ENCODE results near the gene DPP10.
A peak's percentile ranks its signal among the peaks of the same experiment; 100 is the strongest.

DPP10 gene

GRCh38 chr2:115634578-115634977 lies 1192.1 kb downstream of the DPP10 start:
- H2BK120ac ChIP-seq (ENCODE audit: low read depth, low read length), result no peak overlapping the region
- H3K9me3 ChIP-seq (replicated peaks in 1 of 2; ENCODE audit: control insufficient read depth in 2 of 2, insufficient read depth in 1 of 2, low read depth in 1 of 2, low read length in 2 of 2), result peaks cover 0 to 2% of the 10 kb centered on the region in 2 donors
- H3K23ac ChIP-seq (ENCODE audit: low read depth, low read length, poor library complexity), result no peak overlapping the region
- no peaks in the 10 kb centered on the region for H3K4me1 ChIP-seq (ENCODE audit: control insufficient read depth in 2 of 2, insufficient read depth in 1 of 2, low read depth in 1 of 2, low read length in 2 of 2)
- no CpG with 5 or more reads among the region's 3 CpGs for WGBS, 2 donors (ENCODE audit: extremely low coverage in 2 of 2, insufficient read length in 2 of 2, insufficient replicate concordance in 1 of 2)
- H3K4me2 ChIP-seq (ENCODE audit: insufficient read depth, low read length, poor library complexity, severe bottlenecking), result no peak overlapping the region
- H3K18ac ChIP-seq (ENCODE audit: low read length), result no peak overlapping the region
- no peaks in the 10 kb centered on the region for H3K36me3 ChIP-seq (replicated peaks in 1 of 2; ENCODE audit: control insufficient read depth in 2 of 2, insufficient read depth in 2 of 2, low read length in 2 of 2)
- no peak overlapping the region for H2AK5ac ChIP-seq (ENCODE audit: low read depth, low read length)
- no peak overlapping the region for H2BK15ac ChIP-seq (ENCODE audit: low read length)
- H4K91ac ChIP-seq (ENCODE audit: low read depth, low read length, poor library complexity), result no peak overlapping the region
- H3K9ac ChIP-seq (ENCODE audit: low read depth, low read length, poor library complexity), result no peak overlapping the region
- H3K27me3 ChIP-seq (ENCODE audit: control insufficient read depth in 3 of 3, insufficient read depth in 3 of 3, low read depth in 1 of 3, low read length in 3 of 3), result peaks cover 0 to 1% (median 0%) of the 10 kb centered on the region in 3 experiments
- DNase-seq (ENCODE audit: low spot score), result no peak
- no peak overlapping the region for H2BK5ac ChIP-seq (ENCODE audit: low read length)
- no peak overlapping the region for H3K27ac ChIP-seq (replicated peaks; ENCODE audit: low read length)
- H3K4me3 ChIP-seq (ENCODE audit: low read length in 2 of 2), result no peak overlapping the region
- H3K4ac ChIP-seq (ENCODE audit: low read length), result no peak overlapping the region
- H3K79me1 ChIP-seq (ENCODE audit: low read depth, low read length), result no peaks in the 10 kb centered on the region
- peak overlapping the region; percentile 59 for H2AFZ ChIP-seq (ENCODE audit: low read length)
- no peak overlapping the region for H2BK12ac ChIP-seq (ENCODE audit: low read length)
- no peak overlapping the region for H3K14ac ChIP-seq (ENCODE audit: low read length)
- no peak overlapping the region for H4K8ac ChIP-seq (ENCODE audit: low read depth, low read length)

- no peak overlapping the region for H3K4me2 ChIP-seq (ENCODE audit: insufficient read depth, low read length, poor library complexity, severe bottlenecking)
- no peak overlapping the region for H2BK12ac ChIP-seq (ENCODE audit: low read length)
- no CpG with 5 or more reads among the region's 2 CpGs for WGBS, 2 donors (ENCODE audit: extremely low coverage in 2 of 2, insufficient read length in 2 of 2, insufficient replicate concordance in 1 of 2)
- no peaks in the 10 kb centered on the region for H3K79me1 ChIP-seq (ENCODE audit: low read depth, low read length)
- H2BK5ac ChIP-seq (ENCODE audit: low read length), result no peak overlapping the region
- peaks cover 0 to 2% of the 10 kb centered on the region in 2 donors for H3K9me3 ChIP-seq (replicated peaks in 1 of 2; ENCODE audit: control insufficient read depth in 2 of 2, insufficient read depth in 1 of 2, low read depth in 1 of 2, low read length in 2 of 2)
- H4K8ac ChIP-seq (ENCODE audit: low read depth, low read length), result no peak overlapping the region
- H3K36me3 ChIP-seq (replicated peaks in 1 of 2; ENCODE audit: control insufficient read depth in 2 of 2, insufficient read depth in 2 of 2, low read length in 2 of 2), result no peaks in the 10 kb centered on the region
- H2BK15ac ChIP-seq (ENCODE audit: low read length), result no peak overlapping the region
- H3K18ac ChIP-seq (ENCODE audit: low read length), result no peak overlapping the region
- H3K4me1 ChIP-seq (ENCODE audit: control insufficient read depth in 2 of 2, insufficient read depth in 1 of 2, low read depth in 1 of 2, low read length in 2 of 2), result peaks cover 0 to under 1% of the 10 kb centered on the region in 2 donors
- H2BK120ac ChIP-seq (ENCODE audit: low read depth, low read length), result no peak overlapping the region
- no peak overlapping the region for H2AFZ ChIP-seq (ENCODE audit: low read length)
- H3K27ac ChIP-seq (replicated peaks; ENCODE audit: low read length), result no peak overlapping the region
- H4K91ac ChIP-seq (ENCODE audit: low read depth, low read length, poor library complexity), result no peak overlapping the region
- no peak for DNase-seq (ENCODE audit: low spot score)
- H3K27me3 ChIP-seq (ENCODE audit: control insufficient read depth in 3 of 3, insufficient read depth in 3 of 3, low read depth in 1 of 3, low read length in 3 of 3), result peaks cover 0 to 1% (median 0%) of the 10 kb centered on the region in 3 experiments
- no peak overlapping the region for H3K14ac ChIP-seq (ENCODE audit: low read length)
- no peak overlapping the region for H3K9ac ChIP-seq (ENCODE audit: low read depth, low read length, poor library complexity)
- no peak overlapping the region for H3K23ac ChIP-seq (ENCODE audit: low read depth, low read length, poor library complexity)
- no peak overlapping the region for H2AK5ac ChIP-seq (ENCODE audit: low read depth, low read length)
- H3K4ac ChIP-seq (ENCODE audit: low read length), result no peak overlapping the region
- no peak overlapping the region for H3K4me3 ChIP-seq (ENCODE audit: low read length in 2 of 2)
Measured at GRCh38 chr2:115635430-115635829, 1193.0 kb downstream of the DPP10 start.

- no peak overlapping the region for H2AFZ ChIP-seq (ENCODE audit: low read length)
- H3K4me2 ChIP-seq (ENCODE audit: insufficient read depth, low read length, poor library complexity, severe bottlenecking), result no peak overlapping the region
- no peaks in the 10 kb centered on the region for H3K27me3 ChIP-seq (ENCODE audit: control insufficient read depth in 3 of 3, insufficient read depth in 3 of 3, low read depth in 1 of 3, low read length in 3 of 3)
- H3K18ac ChIP-seq (ENCODE audit: low read length), result no peak overlapping the region
- H3K36me3 ChIP-seq (replicated peaks in 1 of 2; ENCODE audit: control insufficient read depth in 2 of 2, insufficient read depth in 2 of 2, low read length in 2 of 2), result no peaks in the 10 kb centered on the region
- H2AK5ac ChIP-seq (ENCODE audit: low read depth, low read length), result no peak overlapping the region
- no peaks in the 10 kb centered on the region for H3K9me3 ChIP-seq (replicated peaks in 1 of 2; ENCODE audit: control insufficient read depth in 2 of 2, insufficient read depth in 1 of 2, low read depth in 1 of 2, low read length in 2 of 2)
- no peak overlapping the region for H3K4ac ChIP-seq (ENCODE audit: low read length)
- no peak overlapping the region for H2BK15ac ChIP-seq (ENCODE audit: low read length)
- H2BK12ac ChIP-seq (ENCODE audit: low read length), result no peak overlapping the region
- DNase-seq (ENCODE audit: low spot score), result no peak
- no peak overlapping the region for H3K23ac ChIP-seq (ENCODE audit: low read depth, low read length, poor library complexity)
- no peak overlapping the region for H3K27ac ChIP-seq (replicated peaks; ENCODE audit: low read length)
- no peak overlapping the region for H2BK120ac ChIP-seq (ENCODE audit: low read depth, low read length)
- H3K79me1 ChIP-seq (ENCODE audit: low read depth, low read length), result no peaks in the 10 kb centered on the region
- H2BK5ac ChIP-seq (ENCODE audit: low read length), result no peak overlapping the region
- H3K14ac ChIP-seq (ENCODE audit: low read length), result no peak overlapping the region
- no peak overlapping the region for H3K9ac ChIP-seq (ENCODE audit: low read depth, low read length, poor library complexity)
- H4K91ac ChIP-seq (ENCODE audit: low read depth, low read length, poor library complexity), result no peak overlapping the region
- H3K4me3 ChIP-seq (ENCODE audit: low read length in 2 of 2), result no peak overlapping the region
- H3K4me1 ChIP-seq (ENCODE audit: control insufficient read depth in 2 of 2, insufficient read depth in 1 of 2, low read depth in 1 of 2, low read length in 2 of 2), result no peaks in the 10 kb centered on the region
- H4K8ac ChIP-seq (ENCODE audit: low read depth, low read length), result no peak overlapping the region
Measured at GRCh38 chr2:115649731-115650130, 1207.3 kb downstream of the DPP10 start.

- Histone ChIP-seq H3K27ac (replicated peaks; ENCODE audit: low read length) (no peak overlapping the region), H2AK5ac (ENCODE audit: low read depth, low read length) (no peak overlapping the region), H2BK120ac (ENCODE audit: low read depth, low read length) (no peak overlapping the region), H3K9me3 (replicated peaks in 1 of 2; ENCODE audit: control insufficient read depth in 2 of 2, insufficient read depth in 1 of 2, low read depth in 1 of 2, low read length in 2 of 2) (no peaks in the 10 kb centered on the region), H3K4ac (ENCODE audit: low read length) (no peak overlapping the region), H3K79me1 (ENCODE audit: low read depth, low read length) (no peaks in the 10 kb centered on the region), H4K91ac (ENCODE audit: low read depth, low read length, poor library complexity) (no peak overlapping the region), H3K9ac (ENCODE audit: low read depth, low read length, poor library complexity) (no peak overlapping the region), H3K4me1 (ENCODE audit: control insufficient read depth in 2 of 2, insufficient read depth in 1 of 2, low read depth in 1 of 2, low read length in 2 of 2) (no peaks in the 10 kb centered on the region), H2AFZ (ENCODE audit: low read length) (no peak overlapping the region), H3K14ac (ENCODE audit: low read length) (no peak overlapping the region), H2BK12ac (ENCODE audit: low read length) (no peak overlapping the region), H4K8ac (ENCODE audit: low read depth, low read length) (no peak overlapping the region), H3K27me3 (ENCODE audit: control insufficient read depth in 3 of 3, insufficient read depth in 3 of 3, low read depth in 1 of 3, low read length in 3 of 3) (no peaks in the 10 kb centered on the region), H3K4me3 (ENCODE audit: low read length in 2 of 2) (no peak overlapping the region), H3K4me2 (ENCODE audit: insufficient read depth, low read length, poor library complexity, severe bottlenecking) (no peak overlapping the region), H2BK15ac (ENCODE audit: low read length) (no peak overlapping the region), H2BK5ac (ENCODE audit: low read length) (no peak overlapping the region), H3K23ac (ENCODE audit: low read depth, low read length, poor library complexity) (no peak overlapping the region), H3K36me3 (replicated peaks in 1 of 2; ENCODE audit: control insufficient read depth in 2 of 2, insufficient read depth in 2 of 2, low read length in 2 of 2) (no peaks in the 10 kb centered on the region), H3K18ac (ENCODE audit: low read length) (no peak overlapping the region)
- no peak for DNase-seq (ENCODE audit: low spot score)
- no CpG with 5 or more reads among the region's 2 CpGs for WGBS, 2 donors (ENCODE audit: extremely low coverage in 2 of 2, insufficient read length in 2 of 2, insufficient replicate concordance in 1 of 2)
Measured at GRCh38 chr2:115650827-115651226, 1208.4 kb downstream of the DPP10 start.
